Gastrocnemius medialis (tissue), 4 donors: ENCODE data around the gene AGRN.

Experiments used
- CTCF ChIP-seq, 5 experiments: fragments of 450-650 bp in 3 of 5; fragments of 200-600 bp in 2 of 5; sonication (generic) in 2 of 5; IDR thresholded peaks in 4 of 5; conservative IDR thresholded peaks in 1 of 5; 1 replicate in 4 of 5; 2 replicates in 1 of 5; pipeline ENCODE4 v1.5.1; 2016 to 2019; ENCODE audit warnings: antibody characterized with exemption in 5 of 5, mild to moderate bottlenecking in 3 of 5, moderate library complexity in 3 of 5
- POLR2A ChIP-seq, 2 donors: fragments of 450-650 bp; IDR thresholded peaks; one replicate each; pipeline ENCODE4 v1.6.1; 2017; ENCODE audit warnings: antibody characterized with exemption in 2 of 2, mild to moderate bottlenecking in 2 of 2, moderate library complexity in 2 of 2

- TF ChIP-seq CTCF (IDR thresholded peaks at IDR 0.05 in 4 of 5, conservative IDR thresholded peaks at IDR 0.05 in 1 of 5) (no peak), POLR2A (IDR thresholded peaks at IDR 0.05) (no peak)
Observed at GRCh38 chr1:998745-998994, 21.2 kb upstream of the AGRN start.
